ENCODE measurements around the gene NEUROD6. TPM values are rescaled to one million over a fixed set of nuclear protein-coding genes. Genes with fewer than 3 reads are reported as not detected.

NEUROD6 gene
- total RNA-seq, 4 donors from 2014 or later: not detected

DNA sequence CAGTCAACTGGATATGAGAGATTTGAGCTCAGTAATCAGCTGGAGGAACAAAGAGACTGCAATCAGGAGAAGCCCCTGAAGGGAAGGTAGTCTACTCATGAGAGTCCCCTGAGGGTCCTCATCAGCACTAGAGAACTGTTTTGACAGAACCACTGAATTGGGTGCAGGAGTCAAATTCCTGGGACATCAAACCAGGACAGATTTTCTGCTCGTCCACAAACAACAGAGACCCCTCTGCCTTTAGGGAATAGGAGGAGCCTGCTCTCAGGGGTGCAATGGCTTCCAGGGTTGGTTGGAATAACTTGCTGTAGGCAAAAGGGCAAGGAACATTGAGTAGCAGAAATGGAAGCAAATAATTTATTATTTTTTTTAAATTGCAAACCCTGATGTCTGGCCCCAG lies 21.9 kb upstream of the NEUROD6 start:
- Histone ChIP-seq H3K36me3 (no peaks in the 10 kb centered on the region), H3K4me3 (no peak overlapping the region), H3K27ac (no peak overlapping the region), H3K9me3 (no peaks in the 10 kb centered on the region), H3K27me3 (no peaks in the 10 kb centered on the region), H3K4me1 (no peaks in the 10 kb centered on the region)
- intact Hi-C loops (cut with DNase I; ENCODE audit: low total_unique reads): no loop called here
- in situ Hi-C loops (cut with MboI; ENCODE audit: low sequenced_read_pairs in 4 of 4): no loop called here
- ATAC-seq (no peak), DNase-seq (no peak)
- TF ChIP-seq, protein P1, sequence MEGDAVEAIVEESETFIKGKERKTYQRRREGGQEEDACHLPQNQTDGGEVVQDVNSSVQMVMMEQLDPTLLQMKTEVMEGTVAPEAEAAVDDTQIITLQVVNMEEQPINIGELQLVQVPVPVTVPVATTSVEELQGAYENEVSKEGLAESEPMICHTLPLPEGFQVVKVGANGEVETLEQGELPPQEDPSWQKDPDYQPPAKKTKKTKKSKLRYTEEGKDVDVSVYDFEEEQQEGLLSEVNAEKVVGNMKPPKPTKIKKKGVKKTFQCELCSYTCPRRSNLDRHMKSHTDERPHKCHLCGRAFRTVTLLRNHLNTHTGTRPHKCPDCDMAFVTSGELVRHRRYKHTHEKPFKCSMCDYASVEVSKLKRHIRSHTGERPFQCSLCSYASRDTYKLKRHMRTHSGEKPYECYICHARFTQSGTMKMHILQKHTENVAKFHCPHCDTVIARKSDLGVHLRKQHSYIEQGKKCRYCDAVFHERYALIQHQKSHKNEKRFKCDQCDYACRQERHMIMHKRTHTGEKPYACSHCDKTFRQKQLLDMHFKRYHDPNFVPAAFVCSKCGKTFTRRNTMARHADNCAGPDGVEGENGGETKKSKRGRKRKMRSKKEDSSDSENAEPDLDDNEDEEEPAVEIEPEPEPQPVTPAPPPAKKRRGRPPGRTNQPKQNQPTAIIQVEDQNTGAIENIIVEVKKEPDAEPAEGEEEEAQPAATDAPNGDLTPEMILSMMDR (IDR thresholded peaks at IDR 0.05 in 4 of 5, conservative IDR thresholded peaks at IDR 0.05 in 1 of 5): no peak
- TF ChIP-seq POLR2A (IDR thresholded peaks at IDR 0.05): no peak

DNA sequence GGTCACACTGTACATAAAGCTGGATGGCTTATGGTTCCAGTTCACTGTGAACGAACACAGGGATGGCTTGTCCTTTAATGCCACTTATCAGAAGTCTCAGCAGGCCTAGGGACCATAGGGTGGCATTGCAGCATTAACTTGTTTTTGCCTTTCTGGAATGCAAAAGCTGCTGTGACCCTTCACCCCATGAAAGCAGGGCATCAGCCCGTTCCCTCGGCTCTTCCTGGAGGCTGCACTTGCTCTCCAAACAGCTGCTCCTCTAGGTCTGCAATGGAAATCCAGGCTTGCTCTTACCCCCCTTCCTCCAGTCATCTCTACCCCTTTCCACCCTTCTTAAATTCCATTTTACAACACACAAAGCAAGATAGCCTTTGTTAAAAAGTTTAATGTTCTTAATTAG lies 17.9 kb upstream of the NEUROD6 start:
- H3K4me3 ChIP-seq: no peak overlapping the region
- ATAC-seq (no peak), DNase-seq (no peak)
- no peaks in the 10 kb centered on the region for H3K36me3 ChIP-seq
- no peaks in the 10 kb centered on the region for H3K27me3 ChIP-seq
- no peak overlapping the region for H3K27ac ChIP-seq
- intact Hi-C loops (cut with DNase I; ENCODE audit: low total_unique reads) (no loop called here), in situ Hi-C loops (cut with MboI; ENCODE audit: low sequenced_read_pairs in 4 of 4) (no loop called here)
- TF ChIP-seq, protein P1 (IDR thresholded peaks at IDR 0.05 in 4 of 5, conservative IDR thresholded peaks at IDR 0.05 in 1 of 5): no peak
- TF ChIP-seq POLR2A (IDR thresholded peaks at IDR 0.05): no peak
- no peaks in the 10 kb centered on the region for H3K9me3 ChIP-seq
- no peaks in the 10 kb centered on the region for H3K4me1 ChIP-seq

DNA sequence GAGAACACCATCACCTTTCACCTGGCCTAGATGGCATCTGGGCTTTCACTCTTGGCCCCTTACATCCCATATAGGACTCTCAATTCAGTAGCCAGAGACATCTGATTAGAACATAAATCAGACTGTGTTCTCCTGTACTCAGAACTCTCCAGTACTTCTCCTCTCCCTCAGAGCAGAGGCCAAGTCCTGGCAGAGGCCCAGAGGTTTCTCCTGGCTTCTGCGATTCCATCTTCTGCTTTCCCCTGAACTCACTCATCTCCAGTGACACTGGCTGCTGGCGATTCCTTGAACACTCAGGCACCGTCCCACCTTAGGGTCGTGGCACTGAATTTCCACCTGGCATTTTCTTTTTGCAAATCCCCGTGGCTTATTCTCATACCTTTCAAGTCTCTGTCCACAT lies 4.9 kb upstream of the NEUROD6 start:
- in situ Hi-C loops (cut with MboI; ENCODE audit: low sequenced_read_pairs in 4 of 4): no loop called here
- Histone ChIP-seq H3K36me3 (no peaks in the 10 kb centered on the region), H3K4me3 (no peak overlapping the region), H3K4me1 (no peaks in the 10 kb centered on the region), H3K27ac (no peak overlapping the region), H3K9me3 (no peaks in the 10 kb centered on the region), H3K27me3 (no peaks in the 10 kb centered on the region)
- no peak for ATAC-seq
- intact Hi-C loops (cut with DNase I; ENCODE audit: low total_unique reads): no loop called here
- TF ChIP-seq, protein P1 (IDR thresholded peaks at IDR 0.05 in 4 of 5, conservative IDR thresholded peaks at IDR 0.05 in 1 of 5): no peak
- TF ChIP-seq POLR2A (IDR thresholded peaks at IDR 0.05): no peak
- DNase-seq: no peak

DNA sequence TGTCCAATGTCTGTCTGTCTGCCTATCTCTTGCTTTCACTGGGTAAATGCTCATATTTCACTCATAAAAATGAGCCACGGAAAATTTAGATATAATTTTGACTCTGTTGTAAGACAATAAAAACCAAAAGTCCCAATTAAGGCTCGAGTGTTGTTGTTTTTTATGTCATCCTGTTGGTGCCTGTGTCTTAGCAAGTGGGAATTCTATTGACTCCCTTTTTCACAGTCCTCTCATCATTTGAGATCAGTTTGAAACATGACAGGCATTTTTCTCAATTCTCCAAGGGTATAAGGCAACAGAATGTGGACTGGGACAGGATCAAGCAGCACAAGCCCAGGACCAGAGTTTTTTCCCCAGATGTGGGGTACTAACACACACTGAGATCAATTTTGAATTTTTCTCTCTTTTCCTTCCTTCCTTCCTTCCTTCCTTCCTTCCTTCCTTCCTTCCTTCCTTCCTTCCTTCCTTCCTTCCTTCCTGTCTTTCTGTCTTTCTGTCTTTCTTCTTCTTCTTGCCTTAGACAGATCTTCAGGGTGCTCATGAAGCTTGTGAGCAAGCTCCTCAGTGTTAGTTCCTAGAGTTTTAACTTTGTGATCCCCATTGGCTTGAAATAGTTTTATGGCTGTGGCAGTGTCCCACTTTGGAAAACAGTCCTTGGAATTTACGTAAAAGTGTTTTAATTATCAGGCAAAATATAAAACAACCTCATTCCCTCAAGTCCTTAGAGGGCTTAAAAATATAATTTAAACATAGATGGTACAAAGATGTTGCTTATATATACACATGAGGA lies 3.2 kb upstream of the NEUROD6 start:
- Histone ChIP-seq H3K4me1 (no peaks in the 10 kb centered on the region), H3K9me3 (no peaks in the 10 kb centered on the region), H3K27me3 (peaks cover 0 to 6% (median 0%) of the 10 kb centered on the region in 3 donors), H3K36me3 (no peaks in the 10 kb centered on the region), H3K27ac (no peak overlapping the region), H3K4me3 (no peak overlapping the region)
- in situ Hi-C loops (cut with MboI; ENCODE audit: low sequenced_read_pairs in 4 of 4) (no loop called here), intact Hi-C loops (cut with DNase I; ENCODE audit: low total_unique reads) (no loop called here)
- TF ChIP-seq, protein P1 (IDR thresholded peaks at IDR 0.05 in 4 of 5, conservative IDR thresholded peaks at IDR 0.05 in 1 of 5): no peak
- TF ChIP-seq POLR2A (IDR thresholded peaks at IDR 0.05): no peak
- no peak for DNase-seq
- no peak for ATAC-seq

Measured in gastrocnemius medialis (tissue), 4 donors.